Activated T-helper 2 cell treated with anti-CD3 and anti-CD28 coated beads, Interferon-gamma antibody, Interleukin-2, Interleukin-4, amounts not matched to agents 10 μg/mL and 5 μg/mL and 100 μg/mL, durations not matched to agents 14 hours and 24 hours and 36 hours (primary cell): Measurements from ENCODE around the gene GRID1. TPM values are rescaled to one million over a fixed set of nuclear protein-coding genes. Genes with fewer than 3 reads are reported as not detected.

ENCODE experiments used
- DNase-seq: peaks from one replicate; pipeline ENCODE4 v3.0.0; 2021; ENCODE audit warnings: low spot score
- H3K27ac Mint-ChIP-seq: one replicate; pipeline ENCODE4 v1.8.0; 2021; ENCODE audit warnings: mixed read lengths
- H3K27me3 Mint-ChIP-seq: one replicate; pipeline ENCODE4 v1.8.0; 2021; ENCODE audit warnings: low read depth, mixed read lengths
- H3K36me3 Mint-ChIP-seq: one replicate; pipeline ENCODE4 v1.8.0; 2021; ENCODE audit warnings: low read depth, mixed read lengths
- H3K4me1 Mint-ChIP-seq: one replicate; pipeline ENCODE4 v1.8.0; 2021; ENCODE audit warnings: low read depth, mixed read lengths
- H3K4me3 Mint-ChIP-seq: one replicate; pipeline ENCODE4 v1.8.0; 2021; ENCODE audit warnings: low read depth, mild to moderate bottlenecking, moderate library complexity, mixed read lengths
- H3K9me3 Mint-ChIP-seq: one replicate; pipeline ENCODE4 v1.8.0; 2021; ENCODE audit warnings: mixed read lengths
- intact Hi-C: fragments of 100-400 bp; cut with micrococcal nuclease; formaldehyde crosslinking; loops from one replicate; pipeline ENCODE4 v1.15.1; 2023
- total RNA-seq: library from RNA; stranded (reverse); gene quantifications from 2 replicates; pipeline ENCODE4 v1.2.3, GENCODE V29; 2022

The GRID1 gene
- total RNA-seq, 1 donor from 2014 or later: not detected

DNA sequence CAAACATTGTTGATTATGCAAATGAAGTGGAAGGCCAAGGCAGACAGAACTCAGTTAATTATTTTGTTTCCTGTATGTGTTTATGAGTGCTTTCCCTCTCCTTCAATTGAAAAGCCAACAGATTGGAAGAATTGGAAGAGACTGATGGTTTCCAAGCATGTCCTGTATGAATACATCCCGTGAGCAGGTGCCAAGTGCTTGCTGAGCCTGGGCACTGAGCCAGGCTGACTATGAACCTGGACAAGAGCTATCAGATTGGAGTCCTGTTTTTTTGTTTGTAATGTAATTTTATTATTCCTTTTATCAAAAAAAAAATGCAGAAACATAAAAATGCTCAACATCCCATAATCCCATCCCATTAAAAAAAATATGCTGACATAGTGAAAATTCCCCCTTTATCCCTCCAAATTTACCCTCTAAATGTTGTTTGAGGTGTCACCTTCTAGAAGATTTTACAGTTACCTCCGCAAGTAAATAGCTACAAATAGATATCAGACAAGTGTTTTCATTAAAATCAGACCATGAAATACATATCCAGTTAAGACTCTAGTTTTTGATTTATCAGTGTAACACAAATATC, 449.5 kb downstream of the GRID1 start:
- H3K9me3 Mint-ChIP-seq: no peaks in the 10 kb centered on the region
- H3K27ac Mint-ChIP-seq: no peak overlapping the region
- H3K4me3 Mint-ChIP-seq: no peak overlapping the region
- DNase-seq: no peak
- intact Hi-C loops: no loop called here
- no peaks in the 10 kb centered on the region for H3K36me3 Mint-ChIP-seq
- H3K4me1 Mint-ChIP-seq: no peaks in the 10 kb centered on the region
- no peaks in the 10 kb centered on the region for H3K27me3 Mint-ChIP-seq

DNA sequence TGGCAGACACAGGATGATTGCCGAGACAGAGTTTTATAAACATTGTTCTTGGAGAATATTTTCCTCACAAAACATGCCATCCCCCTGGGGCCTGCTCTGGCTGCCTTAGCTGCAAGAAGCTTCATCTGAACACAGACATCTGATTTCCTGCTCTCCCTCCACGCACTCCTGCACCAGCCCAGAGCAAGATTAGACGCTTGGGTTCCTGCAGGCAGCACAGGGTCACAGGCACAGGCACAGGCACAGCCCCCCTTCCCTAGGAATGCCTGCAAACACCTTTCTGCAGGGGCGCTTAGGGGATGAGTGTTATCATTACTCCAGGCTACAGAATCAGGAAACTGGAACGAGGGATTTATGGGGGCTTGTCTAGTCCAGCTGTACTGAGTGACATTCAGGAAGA, 450.3 kb downstream of the GRID1 start:
- Mint-ChIP-seq H3K27me3 (no peaks in the 10 kb centered on the region), H3K9me3 (no peaks in the 10 kb centered on the region), H3K36me3 (no peaks in the 10 kb centered on the region), H3K27ac (no peak overlapping the region), H3K4me3 (no peak overlapping the region), H3K4me1 (no peaks in the 10 kb centered on the region)
- intact Hi-C loops: no loop called here
- no peak for DNase-seq

DNA sequence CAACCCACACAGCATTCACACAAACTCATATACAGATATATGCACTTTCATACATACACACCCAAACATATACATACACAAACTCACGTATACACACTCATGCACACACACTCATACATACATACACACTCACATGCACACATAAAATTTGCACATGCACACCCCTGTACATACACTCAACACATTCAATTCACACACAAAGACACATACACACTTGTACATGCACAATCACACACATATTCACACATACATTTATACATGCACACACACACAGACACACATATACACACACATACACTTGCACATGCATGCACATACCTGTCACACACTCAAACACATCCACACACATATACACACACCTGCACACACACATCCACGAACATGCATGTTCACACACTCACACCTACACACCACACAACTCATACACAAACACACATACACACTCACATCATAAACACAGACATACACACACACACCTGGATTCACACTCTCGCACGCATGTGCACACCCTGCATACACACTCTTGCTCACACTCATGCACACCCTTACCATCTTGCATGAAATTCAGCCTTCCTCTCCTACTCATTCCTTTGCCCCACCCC, 451.2 kb downstream of the GRID1 start:
- intact Hi-C loops: no loop called here
- no peak overlapping the region for H3K4me3 Mint-ChIP-seq
- no peaks in the 10 kb centered on the region for H3K36me3 Mint-ChIP-seq
- H3K4me1 Mint-ChIP-seq: no peaks in the 10 kb centered on the region
- H3K27ac Mint-ChIP-seq: no peak overlapping the region
- no peak for DNase-seq
- H3K27me3 Mint-ChIP-seq: peaks cover 1% of the 10 kb centered on the region
- H3K9me3 Mint-ChIP-seq: no peaks in the 10 kb centered on the region

DNA sequence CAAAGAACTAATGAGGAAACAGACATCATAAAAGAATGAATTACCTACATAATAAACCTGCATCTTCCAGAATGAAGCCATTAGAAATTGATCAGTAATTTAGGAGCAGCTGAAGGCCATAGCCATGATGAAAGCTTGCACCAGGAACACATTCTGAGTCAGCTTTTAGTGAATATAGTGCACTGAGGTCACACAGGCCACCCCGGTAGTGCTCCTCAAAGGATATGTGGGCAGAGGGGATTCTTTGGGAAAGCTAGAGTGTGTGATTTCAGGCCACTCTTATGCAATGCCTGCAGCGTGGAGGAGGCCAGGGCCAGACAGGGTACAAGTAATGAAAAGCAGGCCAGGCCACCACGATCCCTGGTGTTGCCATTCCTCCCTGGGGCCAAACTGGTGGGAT, 451.9 kb downstream of the GRID1 start:
- intact Hi-C loops: no loop called here
- Mint-ChIP-seq H3K4me3 (no peak overlapping the region), H3K36me3 (no peaks in the 10 kb centered on the region), H3K27ac (no peak overlapping the region), H3K4me1 (no peaks in the 10 kb centered on the region), H3K9me3 (no peaks in the 10 kb centered on the region), H3K27me3 (peaks cover 3% of the 10 kb centered on the region)
- no peak for DNase-seq

DNA sequence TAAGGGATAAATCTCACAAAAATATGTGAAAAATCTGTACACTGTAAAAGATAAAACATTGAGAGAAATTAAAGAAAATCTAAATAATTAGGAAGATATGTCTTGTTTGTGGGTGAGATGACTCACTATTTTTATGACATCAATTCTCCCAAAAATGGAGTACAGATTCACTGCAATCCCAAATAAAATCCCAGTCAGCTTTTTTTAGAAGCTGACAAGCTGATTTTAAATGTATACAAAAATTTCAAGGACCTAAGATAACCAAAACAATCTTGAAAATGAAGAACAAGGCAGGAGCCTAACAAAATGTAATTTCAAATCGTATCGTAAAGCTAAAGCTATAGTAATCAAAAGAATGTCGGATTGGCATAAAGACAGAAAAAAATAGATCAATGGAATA, 458.1 kb downstream of the GRID1 start:
- Mint-ChIP-seq H3K4me3 (no peak overlapping the region), H3K27ac (no peak overlapping the region), H3K4me1 (no peaks in the 10 kb centered on the region), H3K27me3 (peaks cover 8% of the 10 kb centered on the region), H3K36me3 (no peaks in the 10 kb centered on the region), H3K9me3 (no peaks in the 10 kb centered on the region)
- intact Hi-C loops: no loop called here
- no peak for DNase-seq

DNA sequence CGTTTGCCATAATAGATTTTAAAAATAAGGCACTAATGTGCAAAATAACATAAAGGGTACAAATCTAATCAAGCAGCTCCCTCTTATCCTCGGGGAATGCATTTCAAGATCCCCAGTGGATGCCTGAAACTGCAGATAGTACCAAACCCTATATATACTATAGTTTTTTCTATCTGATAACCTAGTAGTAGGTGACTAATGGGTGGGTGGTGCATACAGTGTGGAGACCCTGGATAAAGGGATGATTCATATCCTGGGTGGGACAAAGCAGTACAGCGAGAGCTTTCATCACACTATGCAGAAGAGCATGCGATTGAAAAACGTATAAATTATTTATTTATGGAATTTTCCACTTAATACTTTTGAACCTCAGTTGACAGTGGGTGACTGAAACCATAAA, 464.5 kb downstream of the GRID1 start:
- DNase-seq: no peak
- peaks cover 1% of the 10 kb centered on the region for H3K27me3 Mint-ChIP-seq
- H3K9me3 Mint-ChIP-seq: no peaks in the 10 kb centered on the region
- H3K4me1 Mint-ChIP-seq: no peaks in the 10 kb centered on the region
- no peaks in the 10 kb centered on the region for H3K36me3 Mint-ChIP-seq
- intact Hi-C loops: no loop called here
- H3K27ac Mint-ChIP-seq: no peak overlapping the region
- no peak overlapping the region for H3K4me3 Mint-ChIP-seq

DNA sequence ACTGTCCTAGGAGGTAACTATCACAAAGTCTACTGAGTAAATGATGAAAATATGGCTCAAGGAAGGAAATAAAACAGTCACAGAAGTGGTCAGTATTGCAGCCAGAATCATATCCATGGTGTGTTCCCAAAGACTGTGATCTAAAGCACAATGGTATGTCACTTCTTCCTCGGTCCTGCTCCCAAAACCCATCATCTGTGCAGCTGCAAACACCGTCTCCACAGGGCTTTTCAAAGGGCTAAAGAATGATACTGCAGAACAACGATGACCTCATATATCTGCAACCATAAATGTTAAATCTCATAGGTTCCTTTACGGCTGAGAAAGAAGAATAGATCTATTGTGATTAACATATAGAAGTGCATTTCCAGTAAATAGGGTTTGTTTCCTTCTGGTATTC, 465.0 kb downstream of the GRID1 start:
- H3K9me3 Mint-ChIP-seq: no peaks in the 10 kb centered on the region
- no peaks in the 10 kb centered on the region for H3K36me3 Mint-ChIP-seq
- intact Hi-C loops: no loop called here
- no peak overlapping the region for H3K4me3 Mint-ChIP-seq
- H3K27me3 Mint-ChIP-seq: peaks cover under 1% of the 10 kb centered on the region
- DNase-seq: no peak
- H3K27ac Mint-ChIP-seq: no peak overlapping the region
- H3K4me1 Mint-ChIP-seq: no peaks in the 10 kb centered on the region

DNA sequence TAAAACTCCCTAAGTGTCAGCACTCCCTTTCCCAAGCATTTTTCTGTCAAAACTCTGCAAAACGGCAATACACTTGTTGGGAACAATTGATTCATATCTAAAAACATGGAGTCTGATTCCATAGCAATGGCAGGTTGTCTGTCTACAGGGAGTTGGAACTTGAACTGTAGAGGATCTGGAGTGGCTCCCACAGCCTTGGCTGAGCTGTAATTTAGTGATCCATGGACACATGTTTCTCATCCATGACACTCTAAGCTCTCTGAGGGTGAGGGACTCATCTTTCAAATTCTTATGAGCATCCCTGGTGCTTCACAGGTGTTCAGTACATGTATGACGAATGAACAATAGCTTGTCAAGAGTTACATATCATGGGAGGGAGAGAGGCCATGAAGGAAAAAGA, 466.1 kb downstream of the GRID1 start:
- Mint-ChIP-seq H3K9me3 (no peaks in the 10 kb centered on the region), H3K4me3 (no peak overlapping the region), H3K4me1 (no peaks in the 10 kb centered on the region), H3K27ac (no peak overlapping the region), H3K36me3 (no peaks in the 10 kb centered on the region), H3K27me3 (no peaks in the 10 kb centered on the region)
- no peak for DNase-seq
- intact Hi-C loops: no loop called here

DNA sequence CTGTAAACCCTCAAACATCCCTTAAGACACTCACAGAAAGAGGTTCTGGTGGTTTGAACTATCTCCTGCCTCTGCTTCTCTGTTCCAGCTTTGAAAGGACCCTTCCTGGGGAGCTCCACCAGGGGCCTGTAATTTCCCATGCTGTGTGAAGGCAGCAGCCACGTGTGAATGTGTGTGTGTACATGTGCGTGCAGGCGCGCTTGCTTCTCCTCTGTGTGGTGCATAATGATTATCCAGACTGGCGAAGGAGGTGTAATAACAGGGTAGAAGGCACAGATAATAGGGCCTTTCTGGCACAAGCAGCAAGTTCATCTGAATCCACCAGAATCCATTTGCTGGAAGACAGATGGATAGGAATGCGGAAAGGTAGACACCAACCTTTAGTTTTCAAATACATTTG, 466.5 kb downstream of the GRID1 start:
- intact Hi-C loops: no loop called here
- H3K9me3 Mint-ChIP-seq: no peaks in the 10 kb centered on the region
- no peak overlapping the region for H3K27ac Mint-ChIP-seq
- no peaks in the 10 kb centered on the region for H3K4me1 Mint-ChIP-seq
- DNase-seq: no peak
- H3K4me3 Mint-ChIP-seq: no peak overlapping the region
- no peaks in the 10 kb centered on the region for H3K27me3 Mint-ChIP-seq
- H3K36me3 Mint-ChIP-seq: no peaks in the 10 kb centered on the region

DNA sequence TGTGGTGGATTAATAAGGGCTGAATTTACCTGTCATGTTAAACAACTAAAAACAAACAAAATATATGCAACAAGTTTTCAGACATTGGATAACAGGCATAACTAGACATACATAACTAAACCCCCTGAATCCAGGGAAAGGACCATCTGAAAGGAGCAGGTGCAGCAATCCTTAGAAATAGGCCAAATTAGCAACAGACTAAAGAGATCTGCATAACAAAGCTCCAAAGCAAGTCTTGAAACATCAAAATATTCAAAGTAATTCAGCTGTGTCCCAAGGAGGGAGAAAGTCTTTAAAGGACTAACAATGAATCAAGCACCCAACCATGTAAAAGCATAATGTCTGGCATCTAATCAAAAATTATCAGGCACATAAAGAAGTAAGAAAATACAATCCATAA, 475.1 kb downstream of the GRID1 start:
- DNase-seq: no peak
- intact Hi-C loops: no loop called here
- Mint-ChIP-seq H3K27me3 (peaks cover 5% of the 10 kb centered on the region), H3K27ac (no peak overlapping the region), H3K4me3 (no peak overlapping the region), H3K9me3 (no peaks in the 10 kb centered on the region), H3K36me3 (no peaks in the 10 kb centered on the region), H3K4me1 (no peaks in the 10 kb centered on the region)

DNA sequence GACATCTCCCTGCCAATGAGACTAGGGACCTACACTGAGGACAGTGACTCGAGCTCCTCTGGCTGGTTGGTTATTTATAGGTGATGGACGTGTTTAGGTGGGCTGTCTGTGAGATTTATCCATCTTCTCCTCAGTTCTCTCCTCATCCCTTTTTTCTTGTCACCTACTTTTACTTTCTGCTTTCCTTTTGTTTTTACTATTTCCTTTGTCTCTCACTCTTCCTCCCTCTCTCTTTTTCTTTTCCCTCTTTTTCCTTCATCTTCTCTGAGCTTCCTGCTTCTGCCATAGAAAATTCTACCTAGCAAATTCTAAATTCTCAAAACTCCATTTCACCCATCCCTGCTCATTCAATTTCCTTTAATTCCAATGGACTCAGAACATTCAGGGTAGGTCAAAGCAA, 478.0 kb downstream of the GRID1 start:
- DNase-seq: no peak
- Mint-ChIP-seq H3K4me3 (no peak overlapping the region), H3K4me1 (no peaks in the 10 kb centered on the region), H3K36me3 (no peaks in the 10 kb centered on the region), H3K27ac (no peak overlapping the region), H3K9me3 (no peaks in the 10 kb centered on the region), H3K27me3 (peaks cover 5% of the 10 kb centered on the region)
- intact Hi-C loops: no loop called here

DNA sequence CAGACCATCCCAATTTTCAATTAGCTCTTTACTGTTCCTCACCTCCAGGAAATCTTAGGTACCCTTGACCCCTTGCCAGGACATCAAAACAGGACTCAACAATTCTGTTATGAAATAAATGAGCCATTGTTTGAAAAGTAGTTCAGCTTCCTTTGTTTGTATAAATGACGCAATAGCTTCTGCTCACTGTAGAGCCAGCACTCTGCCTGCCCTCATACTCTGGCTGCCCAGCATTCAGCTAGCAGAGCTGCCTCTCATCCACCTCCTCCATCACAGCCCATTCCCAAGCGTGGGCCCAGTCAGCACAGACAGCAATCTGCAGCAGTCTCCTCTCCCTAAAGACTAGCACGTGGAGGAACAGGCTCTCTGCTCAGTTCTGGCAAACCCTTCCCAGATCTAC, 478.6 kb downstream of the GRID1 start:
- H3K9me3 Mint-ChIP-seq: no peaks in the 10 kb centered on the region
- H3K4me1 Mint-ChIP-seq: no peaks in the 10 kb centered on the region
- H3K27ac Mint-ChIP-seq: no peak overlapping the region
- H3K27me3 Mint-ChIP-seq: peaks cover 3% of the 10 kb centered on the region
- intact Hi-C loops: no loop called here
- no peak for DNase-seq
- H3K36me3 Mint-ChIP-seq: no peaks in the 10 kb centered on the region
- no peak overlapping the region for H3K4me3 Mint-ChIP-seq

DNA sequence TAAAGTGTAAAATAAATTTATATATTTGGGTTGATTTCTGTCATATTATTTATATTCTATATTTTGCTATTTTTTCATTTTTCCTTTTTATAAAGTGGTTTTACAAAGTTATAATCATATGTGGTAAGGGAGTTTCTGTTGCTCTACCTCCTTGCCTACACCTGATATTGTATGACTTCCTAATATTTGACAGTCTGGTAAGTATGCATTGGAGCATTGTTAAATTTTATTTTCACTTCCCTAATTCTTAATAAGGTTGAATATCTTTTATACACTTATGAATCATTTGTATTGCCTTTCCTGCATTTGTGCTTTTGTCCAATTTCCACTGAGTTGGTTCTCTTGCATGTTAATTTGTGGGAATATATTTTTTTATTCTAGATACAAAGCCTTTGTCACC, 492.4 kb downstream of the GRID1 start:
- Mint-ChIP-seq H3K27me3 (no peaks in the 10 kb centered on the region), H3K4me1 (no peaks in the 10 kb centered on the region), H3K27ac (no peak overlapping the region), H3K36me3 (no peaks in the 10 kb centered on the region), H3K9me3 (no peaks in the 10 kb centered on the region), H3K4me3 (no peak overlapping the region)
- intact Hi-C loops: no loop called here
- no peak for DNase-seq

DNA sequence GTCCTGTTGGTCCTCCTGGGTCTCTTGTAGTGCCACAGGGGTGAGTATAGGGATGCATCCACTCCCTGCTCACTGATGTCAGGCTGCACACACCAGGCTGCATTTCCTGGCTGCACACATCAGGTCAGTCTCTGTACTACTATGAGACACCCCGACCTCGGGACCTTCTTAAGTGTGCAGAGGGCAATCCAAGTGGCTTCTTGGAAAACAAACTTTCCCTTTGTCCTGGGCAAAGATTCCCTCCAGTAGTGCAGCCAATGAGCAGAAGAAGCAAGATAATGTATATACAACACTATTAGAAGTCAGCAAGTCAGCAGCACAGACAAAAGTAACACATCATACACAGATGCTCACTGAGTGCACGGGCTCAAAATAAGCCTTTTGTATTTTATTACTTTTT, 493.5 kb downstream of the GRID1 start:
- Mint-ChIP-seq H3K4me1 (no peaks in the 10 kb centered on the region), H3K4me3 (no peak overlapping the region), H3K36me3 (no peaks in the 10 kb centered on the region), H3K27me3 (no peaks in the 10 kb centered on the region), H3K27ac (no peak overlapping the region), H3K9me3 (no peaks in the 10 kb centered on the region)
- intact Hi-C loops: no loop called here
- no peak for DNase-seq
